GM23248 (cell line): ENCODE measurements around the gene ZNF445. TPM values are rescaled to one million over a fixed set of nuclear protein-coding genes. Genes with fewer than 3 reads are reported as not detected.
"Not testable (repeated sequence)": the region's sequence is repeated elsewhere in the genome, so short reads cannot be mapped to it uniquely, and the experiment has no call there.

ENCODE experiments used
- DNase-seq: peaks from one replicate; pipeline ENCODE4 v3.0.0-alpha.2; 2015
- H2AFZ ChIP-seq: fragments of 200-600 bp; sonication (generic); 2 replicates; pipeline ENCODE4 v1.6.1; 2016; ENCODE audit warnings: antibody characterized with exemption
- H3F3A ChIP-seq: fragments of 200-600 bp; sonication (generic); 2 replicates; pipeline ENCODE4 v1.6.1; 2016; ENCODE audit warnings: mild to moderate bottlenecking, antibody characterized with exemption, mixed run types; ENCODE audit not compliant: insufficient read depth
- H3K27ac ChIP-seq: fragments of 200-600 bp; sonication (generic); 2 replicates; pipeline ENCODE4 v1.5.1; 2016; ENCODE audit warnings: mild to moderate bottlenecking
- H3K27me3 ChIP-seq: fragments of 200-600 bp; sonication (generic); replicated peaks from 2 replicates; pipeline ENCODE4 v1.6.1; 2016; ENCODE audit warnings: mild to moderate bottlenecking; ENCODE audit not compliant: insufficient read depth
- H3K36me3 ChIP-seq: fragments of 200-600 bp; sonication (generic); 2 replicates; pipeline ENCODE4 v1.6.1; 2016; ENCODE audit warnings: low read depth, mild to moderate bottlenecking
- H3K4me1 ChIP-seq: fragments of 200-600 bp; sonication (generic); 2 replicates; pipeline ENCODE4 v1.6.1; 2016; ENCODE audit warnings: mild to moderate bottlenecking; ENCODE audit not compliant: insufficient read depth
- H3K4me2 ChIP-seq: fragments of 200-600 bp; sonication (generic); one replicate; pipeline ENCODE4 v1.6.1; 2016; ENCODE audit warnings: mild to moderate bottlenecking; ENCODE audit not compliant: unreplicated experiment
- H3K4me3 ChIP-seq: fragments of 200-600 bp; sonication (generic); 2 replicates; pipeline ENCODE4 v1.5.1; 2016; ENCODE audit warnings: mild to moderate bottlenecking
- H3K79me2 ChIP-seq: fragments of 200-600 bp; sonication (generic); 2 replicates; pipeline ENCODE4 v1.6.1; 2016; ENCODE audit warnings: mild to moderate bottlenecking; ENCODE audit not compliant: insufficient read depth
- H3K9ac ChIP-seq: fragments of 200-600 bp; sonication (generic); 2 replicates; pipeline ENCODE4 v1.6.1; 2016; ENCODE audit warnings: mild to moderate bottlenecking
- H3K9me2 ChIP-seq: fragments of 200-600 bp; sonication (generic); 2 replicates; pipeline ENCODE4 v1.6.1; 2016; ENCODE audit warnings: mixed run types, mild to moderate bottlenecking, moderate library complexity; ENCODE audit not compliant: insufficient read depth
- H3K9me3 ChIP-seq: fragments of 200-600 bp; sonication (generic); one replicate; pipeline ENCODE4 v1.6.1; 2017; ENCODE audit warnings: low read depth
- H4K20me1 ChIP-seq: fragments of 200-600 bp; sonication (generic); 2 replicates; pipeline ENCODE4 v1.6.0; 2016; ENCODE audit not compliant: insufficient read depth
- EZH2 ChIP-seq: fragments of 200-600 bp; sonication (generic); IDR thresholded peaks from 2 replicates; pipeline ENCODE4 v1.6.1; 2018; ENCODE audit warnings: antibody characterized with exemption, mild to moderate bottlenecking; ENCODE audit not compliant: insufficient read depth, poor library complexity, severe bottlenecking
- EZH2phosphoT487 ChIP-seq: fragments of 200-600 bp; sonication (generic); IDR thresholded peaks from 2 replicates; pipeline ENCODE4 v1.6.1; 2018; ENCODE audit warnings: antibody characterized with exemption, moderate library complexity, mild to moderate bottlenecking, low read depth; ENCODE audit not compliant: insufficient read depth
- WGBS, 2 experiments: methylation state at CpG; one replicate each; pipeline ENCODE4 v1.1.6; 2015 to 2017; ENCODE audit warnings: low lambda C conversion rate in 2 of 2, low coverage in 1 of 2; ENCODE audit errors: missing lambda C conversion rate in 2 of 2; 5-methylcytosine and 5-hydroxymethylcytosine counted together
- in situ Hi-C: fragments of 300-500 bp; cut with MboI; formaldehyde crosslinking; loops from 2 replicates; pipeline ENCODE4 v1.15.0; 2020
- polyA plus RNA-seq: library from polyadenylated mRNA; unstranded; fragments of >200 nt; fragmentation: Nextera tagmentation; extraction: Ambion mirVana; gene quantifications from 2 replicates; pipeline ENCODE4 v1.2.1, GENCODE V29; 2016
- total RNA-seq: library from RNA; depleted of rRNA; stranded (reverse); fragments of >200 nt; shearing (Covaris generic); gene quantifications from 2 replicates; pipeline ENCODE4 v1.2.3, GENCODE V29; 2014

The ZNF445 gene
- total and polyA plus RNA-seq, 2 experiments from 2014 or later: 2.2 to 5.9 TPM

- Histone ChIP-seq H3K9me2 (no peaks in the 10 kb centered on the region), H3K4me2 (peak overlapping the region; percentile 43), H3K36me3 (0 out of 2 replicates have a peak, but pooled peaks cover 9% of the 10 kb centered on the region), H4K20me1 (no peaks in the 10 kb centered on the region), H3K9ac (no peak overlapping the region), H3K9me3 (no peaks in the 10 kb centered on the region), H3F3A (no peaks in the 10 kb centered on the region), H3K27me3 (no peaks in the 10 kb centered on the region), H3K4me3 (no peak overlapping the region), H3K79me2 (peaks cover 93% of the 10 kb centered on the region), H3K27ac (peak overlapping the region; percentile 25; the same call in 1 of the 2 replicates), H3K4me1 (peaks cover 14% of the 10 kb centered on the region; the same call in 1 of the 2 replicates), H2AFZ (peak overlapping the region; percentile 45; the same call in 1 of the 2 replicates)
- WGBS, 2 experiments: 56 to 65% methylated on average over 9 to 10 of the region's 10 CpGs
- in situ Hi-C loops: no loop called here
- TF ChIP-seq EZH2 (no peak), EZH2phosphoT487 (no peak)
- DNase-seq: peak; percentile 48
Measured at GRCh38 chr3:44468572-44469520, 8.6 kb downstream of the ZNF445 start.

GRCh38 chr3:44468099-44468537, 9.4 kb downstream of the ZNF445 start:
- H3K4me3 ChIP-seq, H3K27me3 ChIP-seq, H3K9me2 ChIP-seq, H2AFZ ChIP-seq, H3K4me2 ChIP-seq, H3K27ac ChIP-seq, H3K9me3 ChIP-seq, H3F3A ChIP-seq, DNase-seq, in situ Hi-C loops, H3K9ac ChIP-seq, H4K20me1 ChIP-seq: not testable (repeated sequence)
- Histone ChIP-seq H3K4me1 (peaks cover 14% of the 10 kb centered on the region; the same call in 1 of the 2 replicates), H3K36me3 (peaks cover 16% of the 10 kb centered on the region; the same call in 1 of the 2 replicates), H3K79me2 (peaks cover 93% of the 10 kb centered on the region)
- 80 to 82% methylated on average over 2 of the region's 2 CpGs for WGBS, 2 experiments

GRCh38 chr3:44467241-44467640, 10.2 kb downstream of the ZNF445 start:
- Histone ChIP-seq H3K9me2 (no peaks in the 10 kb centered on the region), H3K79me2 (peaks cover 91% of the 10 kb centered on the region), H3K27ac (no peak overlapping the region), H3K4me1 (peaks cover 14% of the 10 kb centered on the region; the same call in 1 of the 2 replicates), H3K4me3 (no peak overlapping the region), H3K9ac (no peak overlapping the region), H2AFZ (no peak overlapping the region), H3K4me2 (no peak overlapping the region), H3K27me3 (no peaks in the 10 kb centered on the region), H3K9me3 (no peaks in the 10 kb centered on the region), H3F3A (no peaks in the 10 kb centered on the region), H3K36me3 (peaks cover 25% of the 10 kb centered on the region; the same call in 1 of the 2 replicates), H4K20me1 (no peaks in the 10 kb centered on the region)
- TF ChIP-seq EZH2phosphoT487 (no peak), EZH2 (no peak)
- WGBS, 2 experiments: 5 to 14% methylated on average over 1 of the region's 1 CpG
- no peak for DNase-seq
- in situ Hi-C loops: no loop called here

DNA sequence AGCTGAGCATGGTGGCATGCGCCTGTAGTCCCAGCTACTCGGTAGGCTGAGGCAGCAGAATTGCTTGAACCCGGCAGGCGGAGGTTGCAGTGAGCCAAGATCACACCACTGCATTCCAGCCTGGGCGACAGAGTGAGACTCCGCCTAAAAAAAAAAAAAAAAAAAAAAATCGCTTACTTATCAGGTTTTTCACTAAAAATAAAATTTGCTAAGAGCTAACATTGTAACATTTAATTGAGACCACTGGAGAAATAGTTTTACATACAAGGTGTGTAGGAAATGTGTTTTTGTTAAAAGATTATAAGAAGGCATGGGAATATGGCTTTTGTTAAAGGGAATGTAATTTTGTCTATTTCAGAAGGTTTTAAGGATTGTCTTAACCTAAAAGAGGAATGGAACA, 12.6 kb downstream of the ZNF445 start:
- Histone ChIP-seq H3K4me1 (peaks cover 14% of the 10 kb centered on the region; the same call in 1 of the 2 replicates), H3K36me3 (peaks cover 33% of the 10 kb centered on the region; the same call in 1 of the 2 replicates), H3K79me2 (peaks cover 83% of the 10 kb centered on the region)
- DNase-seq, H3K9me3 ChIP-seq, H3K9ac ChIP-seq, in situ Hi-C loops, H2AFZ ChIP-seq, H3K4me3 ChIP-seq, H3F3A ChIP-seq, H3K4me2 ChIP-seq, H3K27me3 ChIP-seq, H4K20me1 ChIP-seq, H3K27ac ChIP-seq, H3K9me2 ChIP-seq: not testable (repeated sequence)
- 94% methylated on average over 7 of the region's 7 CpGs for WGBS, 2 experiments
